BE2C (cell line): ENCODE results near the gene PFDN4.

Experiments used
- DNase-seq: peaks from one replicate; pipeline ENCODE4 v3.0.0-alpha.2; 2020
- H3K27me3 ChIP-seq: fragments of 250-450 bp; sonication (Bioruptor Pico); 2 replicates; pipeline ENCODE4 v1.5.1; 2020; ENCODE audit warnings: mild to moderate bottlenecking
- H3K36me3 ChIP-seq: fragments of 250-450 bp; sonication (Bioruptor Pico); 2 replicates; pipeline ENCODE4 v1.5.1; 2020; ENCODE audit warnings: mild to moderate bottlenecking
- H3K4me1 ChIP-seq: fragments of 250-450 bp; sonication (Bioruptor Pico); 2 replicates; pipeline ENCODE4 v1.5.1; 2020
- H3K4me3 ChIP-seq: 2 replicates; pipeline ENCODE4 v1.5.1; 2011; ENCODE audit warnings: low read depth, low read length
- H3K9me3 ChIP-seq: fragments of 250-450 bp; sonication (Bioruptor Pico); 2 replicates; pipeline ENCODE4 v1.5.1; 2020
- TF ChIP-seq, protein P1 (sequence below): IDR thresholded peaks from 2 replicates; pipeline ENCODE4 v1.5.1; 2012; ENCODE audit warnings: mild to moderate bottlenecking, low read depth, low read length

PFDN4 gene

DNA sequence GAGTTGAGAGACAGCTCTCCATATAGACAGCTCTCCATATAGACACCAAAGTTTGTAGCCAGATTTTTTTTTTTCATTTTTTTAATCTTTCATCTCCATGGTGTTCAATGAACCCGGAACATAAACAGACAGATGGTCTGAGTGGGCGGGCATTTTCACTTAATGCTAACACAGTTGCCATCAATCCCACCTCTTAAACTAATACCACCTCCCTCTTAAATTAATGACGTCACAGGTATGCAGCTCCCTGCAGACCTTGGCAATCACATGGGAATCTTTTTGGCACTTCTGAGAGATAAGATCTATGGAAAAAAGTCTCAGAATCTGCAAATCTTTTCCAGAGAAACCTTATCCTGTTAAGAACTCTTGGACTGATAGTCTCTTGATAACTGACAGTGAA, 43.2 kb downstream of the PFDN4 start:
- H3K9me3 ChIP-seq: no peaks in the 10 kb centered on the region
- DNase-seq: no peak
- H3K4me1 ChIP-seq: no peaks in the 10 kb centered on the region
- no peak overlapping the region for H3K4me3 ChIP-seq
- H3K27me3 ChIP-seq: peaks cover 4% of the 10 kb centered on the region; the same call in 1 of the 2 replicates
- TF ChIP-seq, protein P1, sequence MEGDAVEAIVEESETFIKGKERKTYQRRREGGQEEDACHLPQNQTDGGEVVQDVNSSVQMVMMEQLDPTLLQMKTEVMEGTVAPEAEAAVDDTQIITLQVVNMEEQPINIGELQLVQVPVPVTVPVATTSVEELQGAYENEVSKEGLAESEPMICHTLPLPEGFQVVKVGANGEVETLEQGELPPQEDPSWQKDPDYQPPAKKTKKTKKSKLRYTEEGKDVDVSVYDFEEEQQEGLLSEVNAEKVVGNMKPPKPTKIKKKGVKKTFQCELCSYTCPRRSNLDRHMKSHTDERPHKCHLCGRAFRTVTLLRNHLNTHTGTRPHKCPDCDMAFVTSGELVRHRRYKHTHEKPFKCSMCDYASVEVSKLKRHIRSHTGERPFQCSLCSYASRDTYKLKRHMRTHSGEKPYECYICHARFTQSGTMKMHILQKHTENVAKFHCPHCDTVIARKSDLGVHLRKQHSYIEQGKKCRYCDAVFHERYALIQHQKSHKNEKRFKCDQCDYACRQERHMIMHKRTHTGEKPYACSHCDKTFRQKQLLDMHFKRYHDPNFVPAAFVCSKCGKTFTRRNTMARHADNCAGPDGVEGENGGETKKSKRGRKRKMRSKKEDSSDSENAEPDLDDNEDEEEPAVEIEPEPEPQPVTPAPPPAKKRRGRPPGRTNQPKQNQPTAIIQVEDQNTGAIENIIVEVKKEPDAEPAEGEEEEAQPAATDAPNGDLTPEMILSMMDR: no peak
- no peaks in the 10 kb centered on the region for H3K36me3 ChIP-seq

DNA sequence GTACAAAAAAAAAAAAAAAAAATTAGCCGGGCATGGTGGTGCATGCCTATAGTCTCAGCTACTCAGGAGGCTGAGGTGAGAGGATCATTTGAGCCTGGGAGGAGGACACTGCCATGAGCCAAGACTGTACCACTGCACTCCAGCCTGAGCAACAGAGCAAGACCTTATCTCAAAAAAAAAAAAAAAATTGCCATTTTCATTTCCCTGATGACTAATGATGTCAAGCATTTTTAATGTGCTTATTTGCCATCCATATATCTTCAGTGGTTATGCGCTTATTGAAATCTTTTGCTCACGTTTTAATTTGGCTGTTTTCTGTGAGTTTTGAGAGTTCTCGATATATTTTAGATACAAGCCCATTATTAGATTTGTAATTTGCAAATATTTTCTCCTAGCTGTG, 46.7 kb downstream of the PFDN4 start:
- H3K36me3 ChIP-seq: no peaks in the 10 kb centered on the region
- TF ChIP-seq, protein P1: no peak
- no peak for DNase-seq
- no peaks in the 10 kb centered on the region for H3K27me3 ChIP-seq
- H3K4me3 ChIP-seq: no peak overlapping the region
- H3K4me1 ChIP-seq: no peaks in the 10 kb centered on the region
- no peaks in the 10 kb centered on the region for H3K9me3 ChIP-seq

GRCh38 chr20:54255157-54255556, 47.3 kb downstream of the PFDN4 start:
- DNase-seq: no peak

DNA sequence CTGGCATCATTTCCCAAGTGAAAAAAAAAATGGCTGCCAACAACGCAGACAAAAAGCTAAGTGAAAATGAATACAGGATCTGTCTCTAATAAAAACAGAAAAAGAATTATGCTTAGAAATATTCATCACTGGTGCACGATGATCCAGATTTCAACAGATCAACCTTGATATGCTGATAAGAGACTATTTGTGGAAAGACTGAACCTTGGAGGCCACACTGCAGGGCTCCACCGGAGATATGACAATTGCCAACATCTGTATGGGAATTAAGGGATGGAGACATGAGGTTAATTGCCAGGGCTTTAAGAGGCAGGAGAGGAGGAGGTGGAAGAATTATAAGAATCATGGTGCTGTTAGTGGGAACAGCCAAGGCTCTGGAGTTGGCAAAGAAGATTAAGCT, 48.3 kb downstream of the PFDN4 start:
- H3K9me3 ChIP-seq: no peaks in the 10 kb centered on the region
- no peak overlapping the region for H3K4me3 ChIP-seq
- TF ChIP-seq, protein P1: no peak
- no peaks in the 10 kb centered on the region for H3K36me3 ChIP-seq
- no peaks in the 10 kb centered on the region for H3K27me3 ChIP-seq
- no peaks in the 10 kb centered on the region for H3K4me1 ChIP-seq
- DNase-seq: no peak

More at GRCh38 chr20:54255157-54255556, 47.3 kb downstream of the PFDN4 start:
- Histone ChIP-seq H3K4me1 (no peaks in the 10 kb centered on the region), H3K36me3 (no peaks in the 10 kb centered on the region), H3K9me3 (no peaks in the 10 kb centered on the region), H3K4me3 (no peak overlapping the region), H3K27me3 (no peaks in the 10 kb centered on the region)
- TF ChIP-seq, protein P1: no peak

GRCh38 chr20:54257071-54257816, 49.4 kb downstream of the PFDN4 start:
- TF ChIP-seq, protein P1: no peak
- Histone ChIP-seq H3K36me3 (no peaks in the 10 kb centered on the region), H3K4me3 (no peak overlapping the region), H3K27me3 (no peaks in the 10 kb centered on the region; the same call in 1 of the 2 replicates), H3K9me3 (no peaks in the 10 kb centered on the region), H3K4me1 (no peaks in the 10 kb centered on the region)
- DNase-seq: no peak

DNA sequence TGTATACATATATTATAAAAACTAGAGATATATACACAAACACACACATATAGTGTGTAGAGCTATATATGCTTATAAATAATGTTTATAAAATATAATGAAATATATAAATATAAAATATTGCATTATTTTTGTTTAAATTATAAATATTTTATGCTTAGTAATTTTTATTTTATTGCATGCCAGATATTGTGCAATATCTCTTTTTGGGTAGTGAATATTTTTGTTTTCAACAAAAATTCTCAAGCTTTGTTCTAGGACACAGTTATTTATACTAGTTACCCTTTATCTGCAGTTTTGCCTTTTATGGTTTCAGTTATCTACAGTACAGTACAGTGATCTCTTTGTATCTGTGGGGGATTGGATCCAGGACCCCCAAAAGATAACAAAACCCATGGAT, 52.2 kb downstream of the PFDN4 start:
- Histone ChIP-seq H3K4me1 (no peaks in the 10 kb centered on the region), H3K9me3 (no peaks in the 10 kb centered on the region), H3K27me3 (peaks cover 14% of the 10 kb centered on the region), H3K4me3 (no peak overlapping the region), H3K36me3 (no peaks in the 10 kb centered on the region)
- TF ChIP-seq, protein P1: no peak
- DNase-seq: no peak
